ENCODE measurements around the gene SKA3.
A peak's percentile ranks its signal among the peaks of the same experiment; 100 is the strongest.

Gene SKA3

DNA sequence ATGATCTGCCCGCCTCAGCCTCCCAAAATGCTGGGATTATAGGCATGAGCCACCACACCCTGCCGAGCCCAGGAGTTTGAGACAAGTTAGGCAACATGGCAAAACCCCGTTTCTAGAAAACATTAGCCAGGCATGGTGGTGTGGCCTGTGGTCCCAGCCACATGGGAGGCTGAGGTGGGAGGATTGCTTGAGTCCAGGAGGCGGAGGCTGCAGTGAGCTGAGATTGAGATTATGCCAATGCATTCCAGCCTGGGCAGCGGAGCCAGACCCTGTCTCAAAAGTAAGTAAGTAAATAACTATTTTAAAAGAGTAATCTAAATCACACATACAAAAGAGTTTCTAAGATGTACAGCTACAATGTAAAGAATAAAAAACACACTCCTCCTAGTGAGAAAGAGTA is 41.9 kb downstream of the SKA3 start:
- H2AFZ ChIP-seq (ENCODE audit: low read depth, low read length), result no peak overlapping the region; the same call in 1 of the 2 replicates
- H3K36me3 ChIP-seq (replicated peaks; ENCODE audit: low read depth, low read length), result no peaks in the 10 kb centered on the region
- no peak for TF ChIP-seq EZH2phosphoT487 (IDR thresholded peaks at IDR 0.05; ENCODE audit: low read depth)
- TF ChIP-seq, protein P1, sequence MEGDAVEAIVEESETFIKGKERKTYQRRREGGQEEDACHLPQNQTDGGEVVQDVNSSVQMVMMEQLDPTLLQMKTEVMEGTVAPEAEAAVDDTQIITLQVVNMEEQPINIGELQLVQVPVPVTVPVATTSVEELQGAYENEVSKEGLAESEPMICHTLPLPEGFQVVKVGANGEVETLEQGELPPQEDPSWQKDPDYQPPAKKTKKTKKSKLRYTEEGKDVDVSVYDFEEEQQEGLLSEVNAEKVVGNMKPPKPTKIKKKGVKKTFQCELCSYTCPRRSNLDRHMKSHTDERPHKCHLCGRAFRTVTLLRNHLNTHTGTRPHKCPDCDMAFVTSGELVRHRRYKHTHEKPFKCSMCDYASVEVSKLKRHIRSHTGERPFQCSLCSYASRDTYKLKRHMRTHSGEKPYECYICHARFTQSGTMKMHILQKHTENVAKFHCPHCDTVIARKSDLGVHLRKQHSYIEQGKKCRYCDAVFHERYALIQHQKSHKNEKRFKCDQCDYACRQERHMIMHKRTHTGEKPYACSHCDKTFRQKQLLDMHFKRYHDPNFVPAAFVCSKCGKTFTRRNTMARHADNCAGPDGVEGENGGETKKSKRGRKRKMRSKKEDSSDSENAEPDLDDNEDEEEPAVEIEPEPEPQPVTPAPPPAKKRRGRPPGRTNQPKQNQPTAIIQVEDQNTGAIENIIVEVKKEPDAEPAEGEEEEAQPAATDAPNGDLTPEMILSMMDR (IDR thresholded peaks at IDR 0.05; ENCODE audit: low read depth, low read length), result no peak
- H3K4me1 ChIP-seq (ENCODE audit: low read length), result peaks cover 11% of the 10 kb centered on the region; the same call in 1 of the 2 replicates
- H3K27me3 ChIP-seq (ENCODE audit: low read depth, low read length), result peaks cover 9% of the 10 kb centered on the region; the same call in 1 of the 2 replicates
- H3K4me2 ChIP-seq (ENCODE audit: low read length), result no peak overlapping the region
- no peaks in the 10 kb centered on the region for H4K20me1 ChIP-seq (ENCODE audit: insufficient read depth, low read length)
- no peak overlapping the region for H3K4me3 ChIP-seq (ENCODE audit: low read length)
- no peak overlapping the region for H3K27ac ChIP-seq (ENCODE audit: low read length)
- no peak overlapping the region for H3K9ac ChIP-seq (ENCODE audit: low read length)
- no peaks in the 10 kb centered on the region for H3K79me2 ChIP-seq (ENCODE audit: low read length)
- H3K9me3 ChIP-seq (ENCODE audit: insufficient read depth, low read length), result no peaks in the 10 kb centered on the region

DNA sequence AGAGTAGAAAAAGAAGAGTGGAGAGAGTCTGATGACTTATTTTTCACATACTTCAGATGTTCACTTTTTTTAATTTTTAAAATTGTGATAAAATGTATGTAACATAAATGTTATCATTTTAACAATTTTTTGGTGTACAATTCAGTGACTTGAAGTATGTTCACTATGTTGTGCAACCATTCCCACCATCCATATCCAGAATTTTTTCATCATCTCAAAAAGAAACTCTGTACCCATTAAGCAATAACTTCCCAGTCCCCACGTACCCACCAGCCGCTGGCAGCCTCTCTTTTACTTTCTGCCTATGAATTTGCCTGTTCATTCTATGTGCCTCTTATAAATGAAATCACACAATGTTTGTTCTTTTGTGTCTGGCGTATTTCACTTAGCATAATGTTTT is 43.3 kb downstream of the SKA3 start:
- Histone ChIP-seq H3K79me2 (ENCODE audit: low read length) (no peaks in the 10 kb centered on the region), H3K4me1 (ENCODE audit: low read length) (peaks cover 10% of the 10 kb centered on the region; the same call in 1 of the 2 replicates), H4K20me1 (ENCODE audit: insufficient read depth, low read length) (no peaks in the 10 kb centered on the region), H3K4me2 (ENCODE audit: low read length) (peak overlapping the region; percentile 44), H3K36me3 (replicated peaks; ENCODE audit: low read depth, low read length) (no peaks in the 10 kb centered on the region), H3K9me3 (ENCODE audit: insufficient read depth, low read length) (no peaks in the 10 kb centered on the region), H3K4me3 (ENCODE audit: low read length) (peak overlapping the region; percentile 22), H3K27me3 (ENCODE audit: low read depth, low read length) (peaks cover 9% of the 10 kb centered on the region; the same call in 1 of the 2 replicates), H2AFZ (ENCODE audit: low read depth, low read length) (peak overlapping the region; percentile 41), H3K27ac (ENCODE audit: low read length) (no peak overlapping the region), H3K9ac (ENCODE audit: low read length) (no peak overlapping the region)
- no peak for TF ChIP-seq EZH2phosphoT487 (IDR thresholded peaks at IDR 0.05; ENCODE audit: low read depth)
- TF ChIP-seq, protein P1 (IDR thresholded peaks at IDR 0.05; ENCODE audit: low read depth, low read length), result no peak

GRCh38 chr13:21130116-21130515 is 46.2 kb downstream of the SKA3 start:
- no peaks in the 10 kb centered on the region for H4K20me1 ChIP-seq (ENCODE audit: insufficient read depth, low read length)
- no peaks in the 10 kb centered on the region for H3K79me2 ChIP-seq (ENCODE audit: low read length)
- peaks cover 9% of the 10 kb centered on the region; the same call in 1 of the 2 replicates for H3K27me3 ChIP-seq (ENCODE audit: low read depth, low read length)
- no peak overlapping the region for H3K27ac ChIP-seq (ENCODE audit: low read length)
- no peaks in the 10 kb centered on the region for H3K9me3 ChIP-seq (ENCODE audit: insufficient read depth, low read length)
- no peak overlapping the region for H3K9ac ChIP-seq (ENCODE audit: low read length)
- H2AFZ ChIP-seq (ENCODE audit: low read depth, low read length), result no peak overlapping the region
- H3K36me3 ChIP-seq (replicated peaks; ENCODE audit: low read depth, low read length), result no peaks in the 10 kb centered on the region
- H3K4me3 ChIP-seq (ENCODE audit: low read length), result no peak overlapping the region
- peaks cover 10% of the 10 kb centered on the region; the same call in 1 of the 2 replicates for H3K4me1 ChIP-seq (ENCODE audit: low read length)
- no peak for TF ChIP-seq EZH2phosphoT487 (IDR thresholded peaks at IDR 0.05; ENCODE audit: low read depth)
- TF ChIP-seq, protein P1 (IDR thresholded peaks at IDR 0.05; ENCODE audit: low read depth, low read length), result no peak
- no peak overlapping the region for H3K4me2 ChIP-seq (ENCODE audit: low read length)

DNA sequence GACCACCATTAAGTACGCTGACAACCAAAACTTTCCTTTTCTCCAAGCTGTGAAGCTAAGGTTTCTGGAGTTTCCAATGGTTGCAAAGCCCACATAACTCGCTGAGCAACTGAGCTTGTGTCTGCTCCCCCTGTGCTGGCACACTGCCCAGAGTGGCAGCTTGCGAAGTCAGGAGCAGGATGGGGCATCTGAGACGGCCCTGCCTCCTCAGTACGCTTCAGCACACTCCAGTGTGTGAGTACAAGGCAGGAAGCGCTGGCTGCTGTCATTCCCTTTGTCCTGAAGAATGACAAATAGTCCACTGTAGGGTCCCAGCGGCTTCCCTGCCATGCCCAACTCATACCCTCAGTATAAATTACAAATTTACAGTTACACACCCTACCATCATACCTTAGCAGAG is 51.5 kb downstream of the SKA3 start:
- no peaks in the 10 kb centered on the region for H3K27me3 ChIP-seq (ENCODE audit: low read depth, low read length)
- H3K4me2 ChIP-seq (ENCODE audit: low read length), result no peak overlapping the region
- H2AFZ ChIP-seq (ENCODE audit: low read depth, low read length), result no peak overlapping the region
- H3K9me3 ChIP-seq (ENCODE audit: insufficient read depth, low read length), result no peaks in the 10 kb centered on the region
- H3K36me3 ChIP-seq (replicated peaks; ENCODE audit: low read depth, low read length), result no peaks in the 10 kb centered on the region
- no peaks in the 10 kb centered on the region for H3K79me2 ChIP-seq (ENCODE audit: low read length)
- no peak overlapping the region for H3K4me3 ChIP-seq (ENCODE audit: low read length)
- H3K27ac ChIP-seq (ENCODE audit: low read length), result no peak overlapping the region
- no peak for TF ChIP-seq EZH2phosphoT487 (IDR thresholded peaks at IDR 0.05; ENCODE audit: low read depth)
- TF ChIP-seq, protein P1 (IDR thresholded peaks at IDR 0.05; ENCODE audit: low read depth, low read length), result no peak
- no peak overlapping the region for H3K9ac ChIP-seq (ENCODE audit: low read length)
- no peaks in the 10 kb centered on the region for H4K20me1 ChIP-seq (ENCODE audit: insufficient read depth, low read length)
- 0 out of 2 replicates have a peak, but pooled peaks cover 3% of the 10 kb centered on the region for H3K4me1 ChIP-seq (ENCODE audit: low read length)
